ENCODE results near the gene MAOA.

The MAOA gene

DNA sequence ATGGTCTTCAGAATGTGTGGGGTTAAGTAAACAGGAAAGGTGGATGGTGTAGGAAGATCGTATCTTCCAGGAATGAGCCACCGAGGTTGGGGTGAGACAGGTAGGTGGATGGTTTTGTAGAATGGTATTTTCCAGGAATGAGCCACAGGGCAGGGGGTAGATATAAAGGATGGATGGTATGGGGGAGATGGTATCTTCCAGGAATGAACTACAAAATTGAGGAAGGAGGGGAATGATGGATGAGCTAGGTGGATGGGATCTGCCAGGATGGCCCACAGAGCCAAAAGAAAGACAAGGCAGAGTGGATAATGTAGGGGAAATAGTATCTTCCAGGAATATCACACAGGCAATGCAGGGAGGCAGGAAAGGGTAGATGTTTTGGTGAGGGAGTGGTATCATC is 60.0 kb downstream of the MAOA start:
- DNase-seq, result peak; percentile 64 to 80
- no peaks in the 10 kb centered on the region for H3K79me1 ChIP-seq (ENCODE audit: low read length)
- H3K4ac ChIP-seq (ENCODE audit: low read depth, low read length), result no peak overlapping the region
- peak overlapping the region; percentile 29 for H2BK5ac ChIP-seq (ENCODE audit: low read depth, low read length, poor library complexity)
- peaks cover 0 to 2% of the 10 kb centered on the region in 2 experiments for H3K4me1 ChIP-seq (ENCODE audit: control insufficient read depth in 1 of 2, insufficient read depth in 2 of 2, low read length in 2 of 2)
- H2AFZ ChIP-seq (ENCODE audit: insufficient read depth, low read length, poor library complexity), result no peak overlapping the region
- no peak overlapping the region for H2BK120ac ChIP-seq (ENCODE audit: insufficient read depth, low read length, poor library complexity)
- H3K9ac ChIP-seq (ENCODE audit: low read length), result no peak overlapping the region
- no CpG with 5 or more reads among the region's 2 CpGs for WGBS (ENCODE audit: extremely low coverage, insufficient coverage, insufficient read length)
- peak overlapping the region; percentile 36 for H4K8ac ChIP-seq (ENCODE audit: low read depth, low read length)
- no peak overlapping the region for H3K18ac ChIP-seq (ENCODE audit: low read length)
- no peak overlapping the region for H3K4me2 ChIP-seq (ENCODE audit: low read length)
- no peak overlapping the region for H4K12ac ChIP-seq (ENCODE audit: low read depth, low read length)
- H2BK12ac ChIP-seq (ENCODE audit: low read length), result no peak overlapping the region
- no peak overlapping the region for H2AK5ac ChIP-seq (ENCODE audit: low read length)
- no peaks in the 10 kb centered on the region for H3K36me3 ChIP-seq (ENCODE audit: control insufficient read depth in 1 of 2, insufficient read depth in 2 of 2, low read length in 2 of 2)
- H3K9me3 ChIP-seq (ENCODE audit: insufficient read depth, low read depth, low read length), result no peaks in the 10 kb centered on the region
- H3K27ac ChIP-seq (ENCODE audit: low read depth, low read length), result no peak overlapping the region
- no peak overlapping the region for H3K23ac ChIP-seq (ENCODE audit: low read length)
- H3K14ac ChIP-seq (ENCODE audit: low read length), result no peak overlapping the region
- H3K27me3 ChIP-seq (ENCODE audit: insufficient read depth, low read length), result no peaks in the 10 kb centered on the region
- peak overlapping the region; percentile 54 for H4K91ac ChIP-seq (ENCODE audit: low read depth, low read length)
- H3K79me2 ChIP-seq (ENCODE audit: control insufficient read depth, insufficient read depth, low read length, poor library complexity), result no peaks in the 10 kb centered on the region
- no peak overlapping the region for H3K4me3 ChIP-seq (ENCODE audit: low read depth, low read length)

GRCh38 chrX:43716696-43717095 is 60.6 kb downstream of the MAOA start:
- peak; percentile 73 to 87 for DNase-seq
- H3K4ac ChIP-seq (ENCODE audit: low read depth, low read length), result no peak overlapping the region
- H3K27ac ChIP-seq (ENCODE audit: low read depth, low read length), result peak overlapping the region; percentile 17

DNA sequence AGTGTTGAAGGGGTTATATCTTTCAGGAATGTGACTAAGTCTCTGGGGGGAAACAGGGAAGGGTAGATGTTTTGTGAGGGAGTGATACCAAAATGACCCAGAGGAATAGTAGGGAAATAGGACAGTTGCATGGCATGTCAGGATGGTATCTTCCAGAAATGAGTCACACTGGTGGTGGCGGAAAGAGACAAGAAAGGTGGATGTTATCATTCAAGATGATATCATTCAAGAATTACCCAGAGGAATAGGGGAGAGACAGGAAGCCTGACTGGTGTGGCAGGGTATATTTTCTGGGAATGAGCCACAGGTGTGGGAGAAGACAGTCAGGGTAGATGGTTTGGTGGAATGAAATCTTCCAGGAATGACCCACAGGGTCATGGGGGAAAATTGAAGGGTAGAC is 61.1 kb downstream of the MAOA start:
- no peak overlapping the region for H3K4me2 ChIP-seq (ENCODE audit: low read length)
- H3K9me3 ChIP-seq (ENCODE audit: insufficient read depth, low read depth, low read length), result no peaks in the 10 kb centered on the region
- H3K27ac ChIP-seq (ENCODE audit: low read depth, low read length), result peak overlapping the region; percentile 17
- H3K18ac ChIP-seq (ENCODE audit: low read length), result no peak overlapping the region
- no peaks in the 10 kb centered on the region for H3K79me1 ChIP-seq (ENCODE audit: low read length)
- no peak overlapping the region for H3K4me3 ChIP-seq (ENCODE audit: low read depth, low read length)
- no peak overlapping the region for H2AK5ac ChIP-seq (ENCODE audit: low read length)
- H4K91ac ChIP-seq (ENCODE audit: low read depth, low read length), result no peak overlapping the region
- no peaks in the 10 kb centered on the region for H3K79me2 ChIP-seq (ENCODE audit: control insufficient read depth, insufficient read depth, low read length, poor library complexity)
- H3K14ac ChIP-seq (ENCODE audit: low read length), result no peak overlapping the region
- no peak overlapping the region for H2AFZ ChIP-seq (ENCODE audit: insufficient read depth, low read length, poor library complexity)
- H3K4ac ChIP-seq (ENCODE audit: low read depth, low read length), result no peak overlapping the region
- H4K12ac ChIP-seq (ENCODE audit: low read depth, low read length), result no peak overlapping the region
- DNase-seq, result peak; percentile 66 to 83
- H3K36me3 ChIP-seq (ENCODE audit: control insufficient read depth in 1 of 2, insufficient read depth in 2 of 2, low read length in 2 of 2), result no peaks in the 10 kb centered on the region
- H3K27me3 ChIP-seq (ENCODE audit: insufficient read depth, low read length), result no peaks in the 10 kb centered on the region
- H2BK120ac ChIP-seq (ENCODE audit: insufficient read depth, low read length, poor library complexity), result no peak overlapping the region
- WGBS (ENCODE audit: extremely low coverage, insufficient coverage, insufficient read length), result no CpG with 5 or more reads among the region's 1 CpG
- no peak overlapping the region for H3K9ac ChIP-seq (ENCODE audit: low read length)
- H3K23ac ChIP-seq (ENCODE audit: low read length), result no peak overlapping the region
- peaks cover 0 to 2% of the 10 kb centered on the region in 2 experiments for H3K4me1 ChIP-seq (ENCODE audit: control insufficient read depth in 1 of 2, insufficient read depth in 2 of 2, low read length in 2 of 2)
- H2BK5ac ChIP-seq (ENCODE audit: low read depth, low read length, poor library complexity), result no peak overlapping the region
- no peak overlapping the region for H2BK12ac ChIP-seq (ENCODE audit: low read length)
- no peak overlapping the region for H4K8ac ChIP-seq (ENCODE audit: low read depth, low read length)

More at GRCh38 chrX:43716696-43717095, 60.6 kb downstream of the MAOA start:
- no peaks in the 10 kb centered on the region for H3K79me1 ChIP-seq (ENCODE audit: low read length)
- H3K14ac ChIP-seq (ENCODE audit: low read length), result no peak overlapping the region
- no CpG with 5 or more reads among the region's 1 CpG for WGBS (ENCODE audit: extremely low coverage, insufficient coverage, insufficient read length)
- H2BK120ac ChIP-seq (ENCODE audit: insufficient read depth, low read length, poor library complexity), result no peak overlapping the region
- H2AK5ac ChIP-seq (ENCODE audit: low read length), result no peak overlapping the region
- H3K9ac ChIP-seq (ENCODE audit: low read length), result no peak overlapping the region
- H3K4me2 ChIP-seq (ENCODE audit: low read length), result no peak overlapping the region
- H2BK5ac ChIP-seq (ENCODE audit: low read depth, low read length, poor library complexity), result peak overlapping the region; percentile 37
- H2AFZ ChIP-seq (ENCODE audit: insufficient read depth, low read length, poor library complexity), result no peak overlapping the region
- H3K36me3 ChIP-seq (ENCODE audit: control insufficient read depth in 1 of 2, insufficient read depth in 2 of 2, low read length in 2 of 2), result no peaks in the 10 kb centered on the region
- H3K9me3 ChIP-seq (ENCODE audit: insufficient read depth, low read depth, low read length), result no peaks in the 10 kb centered on the region
- peak overlapping the region; percentile 36 for H4K8ac ChIP-seq (ENCODE audit: low read depth, low read length)
- no peaks in the 10 kb centered on the region for H3K27me3 ChIP-seq (ENCODE audit: insufficient read depth, low read length)
- H3K23ac ChIP-seq (ENCODE audit: low read length), result no peak overlapping the region
- no peak overlapping the region for H3K18ac ChIP-seq (ENCODE audit: low read length)
- no peak overlapping the region for H3K4me3 ChIP-seq (ENCODE audit: low read depth, low read length)
- H4K12ac ChIP-seq (ENCODE audit: low read depth, low read length), result no peak overlapping the region
- no peak overlapping the region for H2BK12ac ChIP-seq (ENCODE audit: low read length)
- H3K79me2 ChIP-seq (ENCODE audit: control insufficient read depth, insufficient read depth, low read length, poor library complexity), result no peaks in the 10 kb centered on the region
- H4K91ac ChIP-seq (ENCODE audit: low read depth, low read length), result peak overlapping the region; percentile 54
- peaks cover 0 to 2% of the 10 kb centered on the region in 2 experiments for H3K4me1 ChIP-seq (ENCODE audit: control insufficient read depth in 1 of 2, insufficient read depth in 2 of 2, low read length in 2 of 2)

- Histone ChIP-seq H3K27me3 (ENCODE audit: insufficient read depth, low read length) (no peaks in the 10 kb centered on the region), H3K18ac (ENCODE audit: low read length) (no peak overlapping the region), H3K14ac (ENCODE audit: low read length) (no peak overlapping the region), H3K4me1 (ENCODE audit: control insufficient read depth in 1 of 2, insufficient read depth in 2 of 2, low read length in 2 of 2) (peaks cover 0 to 2% of the 10 kb centered on the region in 2 experiments), H4K8ac (ENCODE audit: low read depth, low read length) (no peak overlapping the region), H2BK120ac (ENCODE audit: insufficient read depth, low read length, poor library complexity) (no peak overlapping the region), H3K9ac (ENCODE audit: low read length) (no peak overlapping the region), H2BK5ac (ENCODE audit: low read depth, low read length, poor library complexity) (no peak overlapping the region), H3K9me3 (ENCODE audit: insufficient read depth, low read depth, low read length) (no peaks in the 10 kb centered on the region), H3K4me3 (ENCODE audit: low read depth, low read length) (no peak overlapping the region), H3K79me1 (ENCODE audit: low read length) (no peaks in the 10 kb centered on the region), H2AFZ (ENCODE audit: insufficient read depth, low read length, poor library complexity) (no peak overlapping the region), H2BK12ac (ENCODE audit: low read length) (peak overlapping the region; percentile 34), H3K27ac (ENCODE audit: low read depth, low read length) (no peak overlapping the region), H3K36me3 (ENCODE audit: control insufficient read depth in 1 of 2, insufficient read depth in 2 of 2, low read length in 2 of 2) (no peaks in the 10 kb centered on the region), H4K91ac (ENCODE audit: low read depth, low read length) (no peak overlapping the region), H3K79me2 (ENCODE audit: control insufficient read depth, insufficient read depth, low read length, poor library complexity) (no peaks in the 10 kb centered on the region), H3K4me2 (ENCODE audit: low read length) (no peak overlapping the region), H4K12ac (ENCODE audit: low read depth, low read length) (no peak overlapping the region), H2AK5ac (ENCODE audit: low read length) (no peak overlapping the region), H3K4ac (ENCODE audit: low read depth, low read length) (no peak overlapping the region), H3K23ac (ENCODE audit: low read length) (no peak overlapping the region)
- peak in 1 of 2 donors; percentile 48 for DNase-seq
- WGBS (ENCODE audit: extremely low coverage, insufficient coverage, insufficient read length), result no CpG with 5 or more reads among the region's 1 CpG
Observed at GRCh38 chrX:43718081-43718480, 62.0 kb downstream of the MAOA start.
